Trophoblast cell (in vitro differentiated cells and primary cell): ENCODE data around the gene POGZ.

Source experiments
- DNase-seq, 2 donors: peaks; one replicate each; pipeline ENCODE4 v3.0.0-alpha.2; 2016
- H2AFZ ChIP-seq: 2 replicates; pipeline ENCODE4 v1.6.1; 2013; ENCODE audit warnings: low read length, moderate library complexity, mild to moderate bottlenecking; ENCODE audit not compliant: insufficient read depth, poor library complexity
- H2AK5ac ChIP-seq: 2 replicates; pipeline ENCODE4 v1.6.1; 2013; ENCODE audit warnings: mild to moderate bottlenecking, low read length
- H2BK120ac ChIP-seq: 2 replicates; pipeline ENCODE4 v1.6.1; 2013; ENCODE audit warnings: low read length, mild to moderate bottlenecking, moderate library complexity; ENCODE audit not compliant: insufficient read depth, poor library complexity
- H2BK12ac ChIP-seq: 2 replicates; pipeline ENCODE4 v1.6.1; 2013; ENCODE audit warnings: mild to moderate bottlenecking, low read length, moderate library complexity
- H2BK5ac ChIP-seq: 2 replicates; pipeline ENCODE4 v1.6.1; 2013; ENCODE audit warnings: low read length, low read depth, moderate library complexity, mild to moderate bottlenecking; ENCODE audit not compliant: poor library complexity
- H3K14ac ChIP-seq: 2 replicates; pipeline ENCODE4 v1.6.1; 2013; ENCODE audit warnings: mild to moderate bottlenecking, low read length
- H3K18ac ChIP-seq: 2 replicates; pipeline ENCODE4 v1.6.1; 2013; ENCODE audit warnings: mild to moderate bottlenecking, low read length
- H3K23ac ChIP-seq: 2 replicates; pipeline ENCODE4 v1.6.1; 2013; ENCODE audit warnings: low read length
- H3K27ac ChIP-seq: 2 replicates; pipeline ENCODE4 v1.5.1; 2013; ENCODE audit warnings: low read depth, mild to moderate bottlenecking, inconsistent platforms, low read length, moderate library complexity
- H3K27me3 ChIP-seq: 2 replicates; pipeline ENCODE4 v1.6.1; 2013; ENCODE audit warnings: inconsistent platforms, mild to moderate bottlenecking, low read length, moderate library complexity; ENCODE audit not compliant: insufficient read depth
- H3K36me3 ChIP-seq, 2 experiments: 1 replicate in 1 of 2; 2 replicates in 1 of 2; pipeline ENCODE4 v1.6.1; 2013; ENCODE audit warnings: low read length in 2 of 2, mild to moderate bottlenecking in 2 of 2, moderate library complexity in 1 of 2; ENCODE audit not compliant: insufficient read depth in 2 of 2, control insufficient read depth in 1 of 2
- H3K4ac ChIP-seq: 2 replicates; pipeline ENCODE4 v1.6.1; 2013; ENCODE audit warnings: low read depth, mild to moderate bottlenecking, low read length, moderate library complexity
- H3K4me1 ChIP-seq, 2 experiments: 1 replicate in 1 of 2; 2 replicates in 1 of 2; pipeline ENCODE4 v1.6.1; 2013; ENCODE audit warnings: low read length in 2 of 2, mild to moderate bottlenecking in 2 of 2, moderate library complexity in 1 of 2; ENCODE audit not compliant: insufficient read depth in 2 of 2, control insufficient read depth in 1 of 2
- H3K4me2 ChIP-seq: 2 replicates; pipeline ENCODE4 v1.6.1; 2013; ENCODE audit warnings: inconsistent platforms, mild to moderate bottlenecking, low read length, moderate library complexity
- H3K4me3 ChIP-seq: 2 replicates; pipeline ENCODE4 v1.5.1; 2013; ENCODE audit warnings: mild to moderate bottlenecking, low read depth, low read length, inconsistent platforms
- H3K79me1 ChIP-seq: one replicate; pipeline ENCODE4 v1.6.1; 2013; ENCODE audit warnings: low read length
- H3K79me2 ChIP-seq: 2 replicates; pipeline ENCODE4 v1.6.1; 2013; ENCODE audit warnings: low read length, mild to moderate bottlenecking; ENCODE audit not compliant: control insufficient read depth, insufficient read depth, poor library complexity
- H3K9ac ChIP-seq: 2 replicates; pipeline ENCODE4 v1.6.1; 2013; ENCODE audit warnings: mild to moderate bottlenecking, low read length
- H3K9me3 ChIP-seq: 2 replicates; pipeline ENCODE4 v1.6.1; 2013; ENCODE audit warnings: low read depth, mild to moderate bottlenecking, control low read depth, inconsistent platforms, low read length; ENCODE audit not compliant: insufficient read depth
- H4K12ac ChIP-seq: 2 replicates; pipeline ENCODE4 v1.6.1; 2013; ENCODE audit warnings: low read depth, mild to moderate bottlenecking, low read length, moderate library complexity
- H4K8ac ChIP-seq: 2 replicates; pipeline ENCODE4 v1.6.1; 2013; ENCODE audit warnings: low read depth, mild to moderate bottlenecking, low read length, moderate library complexity
- H4K91ac ChIP-seq: one replicate; pipeline ENCODE4 v1.6.1; 2013; ENCODE audit warnings: low read depth, mild to moderate bottlenecking, low read length, moderate library complexity
- WGBS: extraction: QIAGEN DNeasy Blood & Tissue Kit; methylation state at CpG from one replicate; pipeline ENCODE4 v1.1.7; 2013; ENCODE audit warnings: missing lambda C conversion rate; ENCODE audit not compliant: insufficient read length, insufficient coverage; ENCODE audit errors: extremely low coverage; 5-methylcytosine and 5-hydroxymethylcytosine counted together

Gene POGZ

DNA sequence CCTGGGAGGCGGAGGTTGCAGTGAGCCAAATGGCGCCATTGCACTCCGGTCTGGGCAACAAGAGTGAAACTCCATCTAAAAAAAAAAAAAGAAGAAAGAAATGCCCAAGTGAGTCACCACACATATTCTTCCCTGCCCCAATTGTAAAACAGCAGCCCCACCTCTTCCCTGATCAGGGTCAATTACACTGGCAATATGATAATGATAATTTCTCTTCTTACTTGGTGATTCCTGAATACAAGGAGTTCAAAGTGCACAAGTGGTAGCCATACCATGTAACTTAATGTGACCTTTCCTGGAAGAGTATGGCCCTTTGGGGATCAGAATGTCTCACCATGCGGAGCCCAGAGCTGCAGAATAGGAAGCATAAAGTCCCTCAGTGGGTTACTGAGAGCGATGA is 40.1 kb upstream of the POGZ start:
- no peak for DNase-seq
- Histone ChIP-seq H3K23ac (no peak overlapping the region), H3K4ac (no peak overlapping the region), H3K4me3 (no peak overlapping the region), H3K27ac (no peak overlapping the region), H2BK5ac (no peak overlapping the region), H4K8ac (no peak overlapping the region), H3K79me1 (peaks cover 10% of the 10 kb centered on the region), H2BK12ac (no peak overlapping the region), H3K18ac (no peak overlapping the region), H4K12ac (no peak overlapping the region), H3K36me3 (no peaks in the 10 kb centered on the region), H3K4me2 (no peak overlapping the region), H2AFZ (no peak overlapping the region), H3K4me1 (peaks cover 15 to 16% of the 10 kb centered on the region in 2 experiments), H3K9me3 (no peaks in the 10 kb centered on the region), H2BK120ac (no peak overlapping the region), H3K79me2 (no peaks in the 10 kb centered on the region), H3K9ac (no peak overlapping the region), H3K27me3 (no peaks in the 10 kb centered on the region), H2AK5ac (no peak overlapping the region), H3K14ac (no peak overlapping the region), H4K91ac (no peak overlapping the region)
- WGBS: no CpG with 5 or more reads among the region's 5 CpGs

- Histone ChIP-seq H2BK120ac (no peak overlapping the region), H2AK5ac (no peak overlapping the region), H3K4ac (no peak overlapping the region), H3K79me2 (no peaks in the 10 kb centered on the region), H3K23ac (no peak overlapping the region), H3K18ac (no peak overlapping the region), H4K12ac (no peak overlapping the region), H3K27me3 (no peaks in the 10 kb centered on the region), H2AFZ (no peak overlapping the region), H2BK12ac (no peak overlapping the region), H3K4me2 (no peak overlapping the region), H3K27ac (no peak overlapping the region), H3K36me3 (no peaks in the 10 kb centered on the region), H3K9me3 (no peaks in the 10 kb centered on the region), H3K14ac (no peak overlapping the region), H4K8ac (no peak overlapping the region), H3K9ac (no peak overlapping the region), H3K4me3 (no peak overlapping the region), H3K4me1 (peaks cover 2 to 3% of the 10 kb centered on the region in 2 experiments), H2BK5ac (no peak overlapping the region), H3K79me1 (no peaks in the 10 kb centered on the region), H4K91ac (no peak overlapping the region)
- no CpG with 5 or more reads among the region's 1 CpG for WGBS
- no peak for DNase-seq
These were observed 36.0 kb upstream of the POGZ start for GRCh38 chr1:151495316-151495715.

DNA sequence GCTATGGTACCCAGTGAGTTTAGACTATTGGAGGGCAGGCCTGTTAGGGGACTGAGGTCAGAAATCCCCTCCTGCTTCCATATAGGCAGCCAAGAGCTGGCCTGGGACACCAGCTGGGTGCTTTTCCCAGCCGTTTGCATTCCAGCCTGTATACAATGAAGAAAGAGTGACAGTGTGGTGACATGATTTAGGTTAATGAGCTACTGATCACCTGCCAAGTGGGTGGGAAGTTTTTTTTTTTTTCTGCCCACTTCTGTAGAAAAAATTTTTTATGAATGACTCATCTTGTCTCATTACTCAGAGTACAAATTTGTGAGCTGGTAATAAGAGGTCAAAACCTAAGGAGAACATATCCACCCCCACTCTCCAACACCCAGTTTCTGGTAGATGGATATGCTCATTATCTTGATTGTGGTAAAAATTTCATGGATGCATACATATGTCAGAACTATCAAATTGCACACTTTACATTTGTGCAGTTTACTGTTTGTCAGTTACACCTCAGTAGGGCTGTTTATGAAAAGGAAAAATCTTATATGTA is 35.5 kb upstream of the POGZ start:
- Histone ChIP-seq H4K91ac (no peak overlapping the region), H3K27ac (no peak overlapping the region), H3K9me3 (no peaks in the 10 kb centered on the region), H3K18ac (no peak overlapping the region), H3K4ac (no peak overlapping the region), H2BK5ac (no peak overlapping the region), H3K79me2 (no peaks in the 10 kb centered on the region), H2AK5ac (no peak overlapping the region), H3K23ac (no peak overlapping the region), H4K8ac (no peak overlapping the region), H3K79me1 (no peaks in the 10 kb centered on the region), H2BK12ac (no peak overlapping the region), H3K4me3 (no peak overlapping the region), H3K14ac (no peak overlapping the region), H2AFZ (no peak overlapping the region), H2BK120ac (no peak overlapping the region), H3K9ac (no peak overlapping the region), H3K36me3 (no peaks in the 10 kb centered on the region), H3K4me2 (no peak overlapping the region), H4K12ac (no peak overlapping the region), H3K27me3 (no peaks in the 10 kb centered on the region), H3K4me1 (peaks cover 2 to 3% of the 10 kb centered on the region in 2 experiments)
- WGBS: no CpG with 5 or more reads among the region's 1 CpG
- peak in 1 of 2 donors; percentile 19 for DNase-seq

DNA sequence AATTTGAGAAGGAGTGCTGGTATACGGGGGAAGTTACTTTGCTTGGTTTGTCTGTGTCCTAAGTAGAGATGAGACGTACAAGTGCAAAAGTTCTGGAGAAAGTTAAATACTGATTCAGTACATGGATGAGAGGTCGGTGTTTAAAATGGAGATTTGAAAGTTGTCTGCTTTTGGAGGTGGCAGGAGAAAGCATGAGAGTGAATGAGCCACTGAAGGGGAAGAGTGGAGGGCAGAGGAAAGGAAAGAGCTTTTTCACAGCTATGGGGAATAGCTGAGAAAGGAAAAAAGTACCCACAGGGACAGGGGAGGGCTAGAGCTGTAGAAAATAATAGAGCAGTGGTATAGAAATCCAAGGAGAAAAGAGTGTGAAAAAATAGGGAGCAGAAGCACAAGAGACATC is 33.7 kb upstream of the POGZ start:
- Histone ChIP-seq H3K79me2 (no peaks in the 10 kb centered on the region), H3K4ac (no peak overlapping the region), H2BK120ac (no peak overlapping the region), H4K91ac (no peak overlapping the region), H3K9ac (no peak overlapping the region), H3K9me3 (no peaks in the 10 kb centered on the region), H4K12ac (no peak overlapping the region), H4K8ac (no peak overlapping the region), H3K27me3 (no peaks in the 10 kb centered on the region), H3K18ac (no peak overlapping the region), H3K4me3 (no peak overlapping the region), H3K79me1 (no peaks in the 10 kb centered on the region), H3K27ac (no peak overlapping the region), H2AK5ac (no peak overlapping the region), H3K36me3 (no peaks in the 10 kb centered on the region), H3K23ac (no peak overlapping the region), H3K4me2 (no peak overlapping the region), H3K14ac (no peak overlapping the region), H3K4me1 (peaks cover 2 to 3% of the 10 kb centered on the region in 2 experiments), H2BK12ac (no peak overlapping the region), H2AFZ (no peak overlapping the region), H2BK5ac (no peak overlapping the region)
- 100% methylated on average over 1 of the region's 3 CpGs for WGBS
- no peak for DNase-seq
